Measurements from ENCODE around the gene CCDC102B. TPM values are rescaled to one million over a fixed set of nuclear protein-coding genes. Genes with fewer than 3 reads are reported as not detected.
A peak's percentile ranks its signal among the peaks of the same experiment; 100 is the strongest.

Gene CCDC102B
- total and polyA plus RNA-seq, 2 experiments from 2014 or later: 1.3 to 2.1 TPM

- Histone ChIP-seq H2AFZ (no peak overlapping the region), H3K4me1 (ENCODE audit: insufficient read depth) (0 out of 2 replicates have a peak, but pooled peaks cover 6% of the 10 kb centered on the region), H3K9me2 (ENCODE audit: insufficient read depth) (no peaks in the 10 kb centered on the region), H3K4me2 (no peak overlapping the region), H3K4me3 (no peak overlapping the region), H3K27ac (ENCODE audit: low read depth) (no peak overlapping the region), H3K79me2 (replicated peaks; ENCODE audit: insufficient read depth) (no peaks in the 10 kb centered on the region), H3K36me3 (ENCODE audit: insufficient read depth) (no peaks in the 10 kb centered on the region), H3F3A (replicated peaks; ENCODE audit: low read depth) (no peaks in the 10 kb centered on the region), H4K20me1 (replicated peaks; ENCODE audit: insufficient read depth) (no peaks in the 10 kb centered on the region), H3K27me3 (ENCODE audit: insufficient read depth) (no peaks in the 10 kb centered on the region)
- no peak for DNase-seq (ENCODE audit: low spot score)
- Mint-ChIP-seq H3K4me1 (peaks cover 8% of the 10 kb centered on the region; the same call in 2 of the 3 replicates), H3K4me3 (no peak overlapping the region), H3K36me3 (ENCODE audit: low read depth) (no peaks in the 10 kb centered on the region), H3K9me3 (no peaks in the 10 kb centered on the region), H3K27ac (no peak overlapping the region), H3K27me3 (ENCODE audit: insufficient read depth, low read depth, poor library complexity) (no peaks in the 10 kb centered on the region)
- no peak for ATAC-seq
- no peak for TF ChIP-seq ZNF331 (CRISPR knock-in tag; IDR thresholded peaks at IDR 0.05; ENCODE audit: low read depth)
- TF ChIP-seq, protein P1, sequence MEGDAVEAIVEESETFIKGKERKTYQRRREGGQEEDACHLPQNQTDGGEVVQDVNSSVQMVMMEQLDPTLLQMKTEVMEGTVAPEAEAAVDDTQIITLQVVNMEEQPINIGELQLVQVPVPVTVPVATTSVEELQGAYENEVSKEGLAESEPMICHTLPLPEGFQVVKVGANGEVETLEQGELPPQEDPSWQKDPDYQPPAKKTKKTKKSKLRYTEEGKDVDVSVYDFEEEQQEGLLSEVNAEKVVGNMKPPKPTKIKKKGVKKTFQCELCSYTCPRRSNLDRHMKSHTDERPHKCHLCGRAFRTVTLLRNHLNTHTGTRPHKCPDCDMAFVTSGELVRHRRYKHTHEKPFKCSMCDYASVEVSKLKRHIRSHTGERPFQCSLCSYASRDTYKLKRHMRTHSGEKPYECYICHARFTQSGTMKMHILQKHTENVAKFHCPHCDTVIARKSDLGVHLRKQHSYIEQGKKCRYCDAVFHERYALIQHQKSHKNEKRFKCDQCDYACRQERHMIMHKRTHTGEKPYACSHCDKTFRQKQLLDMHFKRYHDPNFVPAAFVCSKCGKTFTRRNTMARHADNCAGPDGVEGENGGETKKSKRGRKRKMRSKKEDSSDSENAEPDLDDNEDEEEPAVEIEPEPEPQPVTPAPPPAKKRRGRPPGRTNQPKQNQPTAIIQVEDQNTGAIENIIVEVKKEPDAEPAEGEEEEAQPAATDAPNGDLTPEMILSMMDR (conservative IDR thresholded peaks at IDR 0.05; ENCODE audit: low read depth in 2 of 2): no peak
- no peak for TF ChIP-seq POLR2AphosphoS5 (IDR thresholded peaks at IDR 0.05; ENCODE audit: low read depth)
These were observed 5.5 kb downstream of the CCDC102B start for GRCh38 chr18:68803356-68803755.

DNA sequence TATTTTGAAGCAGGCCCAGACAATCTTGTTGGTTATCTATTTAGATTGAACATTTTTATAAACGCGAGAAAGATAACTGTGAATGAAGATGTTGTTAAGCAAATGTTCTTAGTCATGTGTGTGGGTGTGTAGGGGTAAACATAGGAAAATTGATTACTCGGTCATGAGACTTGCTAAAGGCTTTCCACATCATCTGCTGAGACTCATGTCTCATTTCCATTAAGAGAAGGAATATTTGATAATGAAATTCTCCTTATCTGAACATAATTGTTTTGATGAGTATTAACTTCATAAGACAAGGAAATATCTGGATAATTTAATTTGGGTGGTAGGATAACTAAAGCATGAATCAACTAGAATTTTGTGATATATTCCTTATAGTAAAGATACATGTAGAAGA is 19.7 kb downstream of the CCDC102B start:
- ATAC-seq (no peak), DNase-seq (ENCODE audit: low spot score) (no peak)
- no peak overlapping the region for H2AFZ ChIP-seq
- no peaks in the 10 kb centered on the region for H3F3A ChIP-seq (replicated peaks; ENCODE audit: low read depth)
- H3K4me1 Mint-ChIP-seq: 0 out of 3 replicates have a peak, but pooled peaks cover 2% of the 10 kb centered on the region
- no peaks in the 10 kb centered on the region for H3K27me3 ChIP-seq (ENCODE audit: insufficient read depth)
- no peaks in the 10 kb centered on the region for H4K20me1 ChIP-seq (replicated peaks; ENCODE audit: insufficient read depth)
- H3K79me2 ChIP-seq (replicated peaks; ENCODE audit: insufficient read depth): no peaks in the 10 kb centered on the region
- no peaks in the 10 kb centered on the region; the same call in 2 of the 3 replicates for H3K9me3 Mint-ChIP-seq
- no peak overlapping the region for H3K4me2 ChIP-seq
- no peak overlapping the region for H3K4me3 Mint-ChIP-seq
- H3K36me3 Mint-ChIP-seq (ENCODE audit: low read depth): no peaks in the 10 kb centered on the region
- H3K27ac Mint-ChIP-seq: 0 out of 2 replicates have a peak overlapping the region, but pooled peaks have one; percentile 15
- H3K27ac ChIP-seq (ENCODE audit: low read depth): no peak overlapping the region
- H3K27me3 Mint-ChIP-seq (ENCODE audit: insufficient read depth, low read depth, poor library complexity): no peaks in the 10 kb centered on the region
- H3K4me3 ChIP-seq: no peak overlapping the region
- H3K4me1 ChIP-seq (ENCODE audit: insufficient read depth): no peaks in the 10 kb centered on the region
- H3K36me3 ChIP-seq (ENCODE audit: insufficient read depth): no peaks in the 10 kb centered on the region
- no peaks in the 10 kb centered on the region for H3K9me2 ChIP-seq (ENCODE audit: insufficient read depth)
- no peak for TF ChIP-seq POLR2AphosphoS5 (IDR thresholded peaks at IDR 0.05; ENCODE audit: low read depth)
- TF ChIP-seq, protein P2, sequence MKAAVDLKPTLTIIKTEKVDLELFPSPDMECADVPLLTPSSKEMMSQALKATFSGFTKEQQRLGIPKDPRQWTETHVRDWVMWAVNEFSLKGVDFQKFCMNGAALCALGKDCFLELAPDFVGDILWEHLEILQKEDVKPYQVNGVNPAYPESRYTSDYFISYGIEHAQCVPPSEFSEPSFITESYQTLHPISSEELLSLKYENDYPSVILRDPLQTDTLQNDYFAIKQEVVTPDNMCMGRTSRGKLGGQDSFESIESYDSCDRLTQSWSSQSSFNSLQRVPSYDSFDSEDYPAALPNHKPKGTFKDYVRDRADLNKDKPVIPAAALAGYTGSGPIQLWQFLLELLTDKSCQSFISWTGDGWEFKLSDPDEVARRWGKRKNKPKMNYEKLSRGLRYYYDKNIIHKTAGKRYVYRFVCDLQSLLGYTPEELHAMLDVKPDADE (IDR thresholded peaks at IDR 0.05): no peak
- no peak for TF ChIP-seq REST (IDR thresholded peaks at IDR 0.05; ENCODE audit: unreplicated experiment)
- TF ChIP-seq, protein P1 (conservative IDR thresholded peaks at IDR 0.05; ENCODE audit: low read depth in 2 of 2): no peak
- TF ChIP-seq JUNB (IDR thresholded peaks at IDR 0.05; ENCODE audit: unreplicated experiment): no peak
- TF ChIP-seq EZH2 (IDR thresholded peaks at IDR 0.05; ENCODE audit: low read depth, unreplicated experiment): no peak
- TF ChIP-seq NANOG (IDR thresholded peaks at IDR 0.05; ENCODE audit: borderline replicate concordance): no peak
- TF ChIP-seq STAT1 (IDR thresholded peaks at IDR 0.05; ENCODE audit: unreplicated experiment): no peak
- no peak for TF ChIP-seq ZNF114 (CRISPR knock-in tag; IDR thresholded peaks at IDR 0.05)
- no peak for TF ChIP-seq CREB1 (CRISPR knock-in tag; IDR thresholded peaks at IDR 0.05; ENCODE audit: low read depth)
